ENCODE results near the gene CAB39L.

Gene CAB39L

DNA sequence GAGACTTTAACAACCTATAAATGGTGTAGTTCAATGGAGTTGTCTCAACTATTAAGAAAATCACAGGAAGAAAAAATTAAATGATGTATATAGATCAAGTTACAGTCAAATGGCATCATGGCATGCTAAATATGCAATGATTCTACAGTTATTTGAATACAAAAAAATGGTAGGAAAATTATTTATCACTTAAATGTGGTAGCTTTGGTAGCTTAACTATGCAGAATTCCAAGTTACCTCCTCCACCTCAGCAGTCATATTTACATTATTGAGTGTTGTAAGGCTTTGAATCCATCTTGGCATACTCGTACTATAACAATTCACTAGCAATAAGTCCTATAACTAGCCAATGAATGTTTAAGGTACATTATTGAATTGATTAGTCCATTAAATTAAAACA is 36.8 kb downstream of the CAB39L start:
- Histone ChIP-seq H3K4me3 (ENCODE audit: low read depth in 1 of 5, low read length in 5 of 5) (no peak overlapping the region), H3K27me3 (ENCODE audit: control insufficient read depth in 5 of 5, insufficient read depth in 4 of 5, low read length in 5 of 5) (no peaks in the 10 kb centered on the region), H3K9ac (ENCODE audit: low read length in 5 of 5) (no peak overlapping the region), H3K36me3 (ENCODE audit: control insufficient read depth in 5 of 5, insufficient read depth in 5 of 5, low read length in 5 of 5) (no peaks in the 10 kb centered on the region), H3K27ac (ENCODE audit: low read depth, low read length) (no peak overlapping the region), H3K4me1 (ENCODE audit: control insufficient read depth in 5 of 5, insufficient read depth in 5 of 5, low read length in 5 of 5) (no peaks in the 10 kb centered on the region), H3K9me3 (ENCODE audit: control insufficient read depth in 5 of 5, low read length in 5 of 5) (peaks cover 3 to 13% (median 9%) of the 10 kb centered on the region in 5 donors)

DNA sequence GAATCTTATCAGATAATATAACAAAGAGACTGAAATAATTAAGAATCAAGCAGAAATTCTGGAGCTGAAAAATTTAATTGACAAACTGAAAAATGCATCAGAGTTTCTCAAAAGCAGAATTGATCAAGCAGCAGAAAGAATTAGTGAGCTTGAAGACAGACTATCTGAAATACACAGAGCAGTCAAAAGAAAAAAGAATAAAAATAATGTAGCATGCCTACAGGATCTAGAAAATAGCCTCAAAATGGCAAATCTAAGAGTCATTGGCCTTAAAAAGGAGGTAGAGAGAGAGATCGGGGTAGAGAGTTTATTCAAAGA is 39.2 kb downstream of the CAB39L start:
- Histone ChIP-seq H3K4me3 (ENCODE audit: low read depth in 1 of 5, low read length in 5 of 5) (no peak overlapping the region), H3K4me1 (ENCODE audit: control insufficient read depth in 5 of 5, insufficient read depth in 5 of 5, low read length in 5 of 5) (peaks cover 0 to 16% (median 0%) of the 10 kb centered on the region in 5 donors), H3K27me3 (ENCODE audit: control insufficient read depth in 5 of 5, insufficient read depth in 4 of 5, low read length in 5 of 5) (no peaks in the 10 kb centered on the region), H3K36me3 (ENCODE audit: control insufficient read depth in 5 of 5, insufficient read depth in 5 of 5, low read length in 5 of 5) (no peaks in the 10 kb centered on the region), H3K9me3 (ENCODE audit: control insufficient read depth in 5 of 5, low read length in 5 of 5) (peaks cover 3 to 13% (median 9%) of the 10 kb centered on the region in 5 donors), H3K9ac (ENCODE audit: low read length in 5 of 5) (no peak overlapping the region), H3K27ac (ENCODE audit: low read depth, low read length) (no peak overlapping the region)

GRCh38 chr13:49403996-49404702 is 39.7 kb downstream of the CAB39L start:
- no peaks in the 10 kb centered on the region for H3K27me3 ChIP-seq (ENCODE audit: control insufficient read depth in 5 of 5, insufficient read depth in 4 of 5, low read length in 5 of 5)
- H3K27ac ChIP-seq (ENCODE audit: low read depth, low read length) = no peak overlapping the region
- peaks cover 3 to 13% (median 9%) of the 10 kb centered on the region in 5 donors for H3K9me3 ChIP-seq (ENCODE audit: control insufficient read depth in 5 of 5, low read length in 5 of 5)
- H3K36me3 ChIP-seq (ENCODE audit: control insufficient read depth in 5 of 5, insufficient read depth in 5 of 5, low read length in 5 of 5) = no peaks in the 10 kb centered on the region
- H3K4me3 ChIP-seq (ENCODE audit: low read depth in 1 of 5, low read length in 5 of 5) = no peak overlapping the region
- no peak overlapping the region for H3K9ac ChIP-seq (ENCODE audit: low read length in 5 of 5)
- peaks cover 0 to 16% (median 0%) of the 10 kb centered on the region in 5 donors for H3K4me1 ChIP-seq (ENCODE audit: control insufficient read depth in 5 of 5, insufficient read depth in 5 of 5, low read length in 5 of 5)

DNA sequence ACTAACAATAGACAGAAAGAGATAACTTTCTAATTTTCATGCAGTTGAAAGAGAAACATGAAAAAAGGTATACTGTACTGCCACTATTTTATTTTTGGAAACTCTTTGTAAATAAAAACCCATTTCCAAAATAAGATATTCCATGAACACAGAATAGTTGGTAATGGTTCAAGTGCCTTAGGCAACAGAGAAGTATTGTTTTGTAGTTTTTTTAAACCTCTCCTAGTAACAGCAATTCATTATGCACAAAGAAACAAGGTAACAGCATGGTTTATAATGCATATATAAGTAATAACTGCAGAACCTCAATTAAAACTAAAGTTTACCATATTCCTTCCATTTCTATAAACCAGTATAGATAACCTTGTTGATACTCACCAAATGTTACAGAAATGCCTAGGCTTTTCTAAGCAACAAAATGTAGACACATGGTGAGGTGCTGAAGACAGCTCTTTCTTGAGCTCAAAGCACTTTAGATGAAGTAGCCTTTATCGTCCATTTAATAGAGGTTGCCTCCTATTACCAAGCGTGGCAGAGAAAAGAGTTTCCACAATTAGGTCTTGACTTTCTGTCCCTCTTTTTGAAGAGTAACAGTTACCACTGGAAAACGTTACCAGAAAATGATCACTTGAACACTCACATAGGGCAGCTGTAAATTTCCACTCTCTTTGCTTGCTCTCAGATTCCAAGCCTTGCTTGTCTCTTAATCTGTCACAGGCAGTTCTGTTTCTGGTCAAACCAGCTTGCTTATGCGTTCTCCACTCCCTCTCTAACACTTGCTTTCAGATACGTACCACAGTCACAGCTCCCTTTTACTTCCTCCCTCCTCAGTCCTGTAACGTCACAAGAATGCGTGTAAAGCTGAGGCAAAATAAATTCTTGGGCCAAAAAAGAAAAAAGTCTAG is 42.9 kb downstream of the CAB39L start:
- Histone ChIP-seq H3K36me3 (ENCODE audit: control insufficient read depth in 5 of 5, insufficient read depth in 5 of 5, low read length in 5 of 5) (no peaks in the 10 kb centered on the region), H3K4me3 (ENCODE audit: low read depth in 1 of 5, low read length in 5 of 5) (peak overlapping the region; percentile 48 to 67 (median 59)), H3K27me3 (ENCODE audit: control insufficient read depth in 5 of 5, insufficient read depth in 4 of 5, low read length in 5 of 5) (no peaks in the 10 kb centered on the region), H3K9ac (ENCODE audit: low read length in 5 of 5) (peak overlapping the region in 3 of 5 donors; percentile 33 to 64 (median 57)), H3K4me1 (ENCODE audit: control insufficient read depth in 5 of 5, insufficient read depth in 5 of 5, low read length in 5 of 5) (peaks cover 0 to 20% (median 0%) of the 10 kb centered on the region in 5 donors), H3K9me3 (ENCODE audit: control insufficient read depth in 5 of 5, low read length in 5 of 5) (peaks cover 3 to 13% (median 9%) of the 10 kb centered on the region in 5 donors), H3K27ac (ENCODE audit: low read depth, low read length) (no peak overlapping the region)

DNA sequence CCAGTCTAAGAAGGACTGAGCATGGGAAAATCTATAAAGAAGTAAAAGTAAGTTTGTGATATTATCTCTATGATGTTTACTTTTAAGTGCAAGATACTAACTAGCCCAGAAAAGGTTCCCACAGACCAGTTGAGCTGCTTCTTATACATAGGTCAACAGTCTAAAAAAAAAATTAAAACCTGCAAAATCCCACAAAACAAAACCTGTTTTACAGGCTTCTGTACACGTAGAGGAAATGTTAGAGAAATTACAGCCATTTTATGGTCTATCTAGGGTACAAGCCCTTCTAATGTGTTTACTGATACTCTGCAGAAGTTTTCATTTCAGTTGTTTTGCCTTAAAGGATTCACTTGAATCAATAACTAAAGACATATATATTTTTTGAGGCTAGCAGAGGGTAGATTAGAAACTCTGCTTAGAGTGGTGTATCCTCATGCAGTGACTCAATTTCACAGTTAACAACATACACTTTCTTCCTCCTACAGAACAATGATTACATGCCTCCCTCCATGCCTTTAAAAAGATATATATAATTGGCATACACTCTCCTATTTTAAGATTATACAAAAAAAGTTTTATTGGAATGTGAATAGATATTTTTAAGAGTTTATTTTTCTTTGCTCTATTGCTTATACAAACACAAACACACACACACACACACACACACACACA is 43.9 kb downstream of the CAB39L start:
- H3K9me3 ChIP-seq (ENCODE audit: control insufficient read depth in 5 of 5, low read length in 5 of 5) = peaks cover 1 to 10% (median 6%) of the 10 kb centered on the region in 5 donors
- H3K9ac ChIP-seq (ENCODE audit: low read length in 5 of 5) = peak overlapping the region in 2 of 5 donors; percentile 33 to 47
- H3K4me1 ChIP-seq (ENCODE audit: control insufficient read depth in 5 of 5, insufficient read depth in 5 of 5, low read length in 5 of 5) = peaks cover 0 to 27% (median 3%) of the 10 kb centered on the region in 5 donors
- H3K36me3 ChIP-seq (ENCODE audit: control insufficient read depth in 5 of 5, insufficient read depth in 5 of 5, low read length in 5 of 5) = no peaks in the 10 kb centered on the region
- H3K4me3 ChIP-seq (ENCODE audit: low read depth in 1 of 5, low read length in 5 of 5) = peak overlapping the region; percentile 48 to 67 (median 59)
- H3K27ac ChIP-seq (ENCODE audit: low read depth, low read length) = peak overlapping the region; percentile 3
- no peaks in the 10 kb centered on the region for H3K27me3 ChIP-seq (ENCODE audit: control insufficient read depth in 5 of 5, insufficient read depth in 4 of 5, low read length in 5 of 5)

DNA sequence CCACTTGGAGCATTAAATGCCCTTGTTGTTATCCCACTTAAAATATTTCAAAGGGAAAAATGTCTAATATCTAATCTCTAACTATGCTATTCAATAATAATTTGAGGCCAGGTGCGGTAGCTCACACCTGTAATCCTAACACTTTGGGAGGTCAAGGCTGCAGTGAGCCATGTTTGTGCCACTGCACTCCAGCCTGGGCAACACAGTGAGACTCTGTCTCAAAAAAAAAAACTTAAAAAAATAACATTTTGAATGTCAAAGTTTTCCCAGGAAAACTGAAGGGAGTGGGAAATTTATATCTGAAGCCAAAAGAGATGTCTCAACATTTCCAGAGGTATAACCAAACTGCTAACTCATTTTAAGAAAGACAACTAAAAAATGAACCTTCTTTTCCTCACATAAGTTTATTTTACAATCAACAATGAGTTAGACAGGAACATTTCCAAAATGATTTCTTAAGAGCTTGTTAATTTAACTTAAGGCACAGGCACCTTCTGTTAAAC is 47.9 kb downstream of the CAB39L start:
- Histone ChIP-seq H3K4me3 (ENCODE audit: low read depth in 1 of 5, low read length in 5 of 5) (no peak overlapping the region), H3K9me3 (ENCODE audit: control insufficient read depth in 5 of 5, low read length in 5 of 5) (no peaks in the 10 kb centered on the region), H3K4me1 (ENCODE audit: control insufficient read depth in 5 of 5, insufficient read depth in 5 of 5, low read length in 5 of 5) (peaks cover 0 to 21% (median 3%) of the 10 kb centered on the region in 5 donors), H3K9ac (ENCODE audit: low read length in 5 of 5) (no peak overlapping the region), H3K27ac (ENCODE audit: low read depth, low read length) (peak overlapping the region; percentile 48), H3K36me3 (ENCODE audit: control insufficient read depth in 5 of 5, insufficient read depth in 5 of 5, low read length in 5 of 5) (no peaks in the 10 kb centered on the region), H3K27me3 (ENCODE audit: control insufficient read depth in 5 of 5, insufficient read depth in 4 of 5, low read length in 5 of 5) (no peaks in the 10 kb centered on the region)

GRCh38 chr13:49395451-49395865 is 48.4 kb downstream of the CAB39L start:
- H3K27me3 ChIP-seq (ENCODE audit: control insufficient read depth in 5 of 5, insufficient read depth in 4 of 5, low read length in 5 of 5) = no peaks in the 10 kb centered on the region
- H3K9me3 ChIP-seq (ENCODE audit: control insufficient read depth in 5 of 5, low read length in 5 of 5) = no peaks in the 10 kb centered on the region
- H3K4me1 ChIP-seq (ENCODE audit: control insufficient read depth in 5 of 5, insufficient read depth in 5 of 5, low read length in 5 of 5) = peaks cover 0 to 17% (median 3%) of the 10 kb centered on the region in 5 donors
- no peak overlapping the region for H3K9ac ChIP-seq (ENCODE audit: low read length in 5 of 5)
- no peak overlapping the region for H3K4me3 ChIP-seq (ENCODE audit: low read depth in 1 of 5, low read length in 5 of 5)
- H3K36me3 ChIP-seq (ENCODE audit: control insufficient read depth in 5 of 5, insufficient read depth in 5 of 5, low read length in 5 of 5) = no peaks in the 10 kb centered on the region
- H3K27ac ChIP-seq (ENCODE audit: low read depth, low read length) = peak overlapping the region; percentile 48

DNA sequence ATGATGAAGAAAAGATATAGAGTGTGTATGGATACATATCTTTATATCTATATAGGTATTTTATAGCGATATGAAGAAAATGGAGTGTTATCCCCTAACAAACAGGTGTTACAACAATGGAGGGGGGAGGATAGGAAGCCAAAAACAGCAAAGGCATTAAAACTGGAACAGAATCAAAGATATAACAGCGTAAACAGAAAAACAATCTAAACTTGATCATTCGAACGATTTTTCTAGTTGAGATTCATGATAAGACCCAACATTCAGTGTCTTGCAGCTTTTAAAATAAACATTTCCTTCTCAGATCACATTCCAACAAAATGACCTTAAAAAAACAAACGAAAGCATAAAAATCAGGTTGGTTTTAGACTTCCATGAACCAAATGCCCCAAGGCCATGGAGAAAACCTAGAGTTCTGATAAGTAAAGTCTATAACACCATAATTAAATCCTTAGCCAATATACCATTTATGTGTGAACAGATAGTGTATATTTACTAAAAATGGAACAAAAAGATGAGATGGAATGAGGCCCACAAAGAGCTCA is 55.7 kb downstream of the CAB39L start:
- no peaks in the 10 kb centered on the region for H3K27me3 ChIP-seq (ENCODE audit: control insufficient read depth in 5 of 5, insufficient read depth in 4 of 5, low read length in 5 of 5)
- H3K4me3 ChIP-seq (ENCODE audit: low read depth in 1 of 5, low read length in 5 of 5) = no peak overlapping the region
- H3K4me1 ChIP-seq (ENCODE audit: control insufficient read depth in 5 of 5, insufficient read depth in 5 of 5, low read length in 5 of 5) = no peaks in the 10 kb centered on the region
- H3K9ac ChIP-seq (ENCODE audit: low read length in 5 of 5) = no peak overlapping the region
- H3K27ac ChIP-seq (ENCODE audit: low read depth, low read length) = no peak overlapping the region
- H3K36me3 ChIP-seq (ENCODE audit: control insufficient read depth in 5 of 5, insufficient read depth in 5 of 5, low read length in 5 of 5) = peaks cover 0 to 4% (median 0%) of the 10 kb centered on the region in 5 donors
- H3K9me3 ChIP-seq (ENCODE audit: control insufficient read depth in 5 of 5, low read length in 5 of 5) = no peaks in the 10 kb centered on the region

DNA sequence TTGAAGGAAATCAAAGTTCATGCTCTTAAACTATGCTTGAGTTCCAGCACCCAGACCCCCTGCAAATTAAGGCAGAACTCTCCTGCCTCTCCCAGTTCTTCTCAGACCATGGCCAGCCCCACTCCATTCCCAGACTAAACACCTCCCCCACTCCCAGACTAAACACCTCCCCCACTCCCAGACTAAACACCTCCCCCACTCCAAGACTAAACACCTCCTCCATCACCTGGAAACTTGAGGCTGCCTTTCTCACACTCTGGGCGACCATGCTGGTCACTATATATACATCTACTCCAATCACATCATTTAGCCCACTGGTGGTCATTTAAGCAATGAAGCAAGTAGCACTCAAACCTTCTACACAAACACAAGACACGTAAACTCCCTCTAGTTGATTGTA is 57.2 kb downstream of the CAB39L start:
- no peak overlapping the region for H3K9ac ChIP-seq (ENCODE audit: low read length in 5 of 5)
- peaks cover 0 to 9% (median 0%) of the 10 kb centered on the region in 5 donors for H3K36me3 ChIP-seq (ENCODE audit: control insufficient read depth in 5 of 5, insufficient read depth in 5 of 5, low read length in 5 of 5)
- no peaks in the 10 kb centered on the region for H3K27me3 ChIP-seq (ENCODE audit: control insufficient read depth in 5 of 5, insufficient read depth in 4 of 5, low read length in 5 of 5)
- H3K4me3 ChIP-seq (ENCODE audit: low read depth in 1 of 5, low read length in 5 of 5) = no peak overlapping the region
- no peaks in the 10 kb centered on the region for H3K4me1 ChIP-seq (ENCODE audit: control insufficient read depth in 5 of 5, insufficient read depth in 5 of 5, low read length in 5 of 5)
- H3K9me3 ChIP-seq (ENCODE audit: control insufficient read depth in 5 of 5, low read length in 5 of 5) = no peaks in the 10 kb centered on the region
- H3K27ac ChIP-seq (ENCODE audit: low read depth, low read length) = no peak overlapping the region
